ELR (cell line): ENCODE data around the gene HDAC4.

Experiments used
- DNase-seq: peaks from one replicate; pipeline ENCODE4 v3.0.0-alpha.2; 2015; ENCODE audit warnings: low read depth

HDAC4 gene

DNA sequence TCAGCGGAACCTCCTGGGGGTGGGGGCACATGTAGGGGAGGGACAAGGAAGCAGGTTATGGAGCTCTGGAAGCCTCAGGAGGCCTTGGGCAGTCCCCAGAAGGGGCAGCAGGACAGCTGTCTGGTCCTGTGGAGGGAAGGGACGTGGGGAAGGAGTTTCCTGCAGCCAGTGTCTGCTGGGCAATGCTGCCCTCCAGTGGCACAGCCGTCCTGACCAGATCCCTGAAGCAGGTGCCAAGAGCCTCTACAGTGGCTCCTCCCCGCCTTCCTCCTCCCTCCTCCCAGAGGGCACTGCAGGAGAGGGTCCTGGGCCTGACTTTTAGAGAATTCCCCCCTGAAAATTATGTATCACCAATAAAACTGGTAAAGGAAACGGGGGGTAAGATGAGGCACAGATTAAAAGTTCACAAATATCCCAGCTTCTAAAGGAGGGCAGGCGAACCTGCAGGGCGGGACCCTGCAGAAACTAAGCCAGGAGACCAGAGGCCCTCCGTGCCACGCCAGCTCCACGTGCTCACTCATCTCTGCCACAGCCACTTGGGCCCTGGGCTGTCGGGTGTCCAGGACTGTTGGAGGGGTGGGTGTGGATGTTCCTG is 294.4 kb downstream of the HDAC4 start:
- DNase-seq = peak; percentile 77

DNA sequence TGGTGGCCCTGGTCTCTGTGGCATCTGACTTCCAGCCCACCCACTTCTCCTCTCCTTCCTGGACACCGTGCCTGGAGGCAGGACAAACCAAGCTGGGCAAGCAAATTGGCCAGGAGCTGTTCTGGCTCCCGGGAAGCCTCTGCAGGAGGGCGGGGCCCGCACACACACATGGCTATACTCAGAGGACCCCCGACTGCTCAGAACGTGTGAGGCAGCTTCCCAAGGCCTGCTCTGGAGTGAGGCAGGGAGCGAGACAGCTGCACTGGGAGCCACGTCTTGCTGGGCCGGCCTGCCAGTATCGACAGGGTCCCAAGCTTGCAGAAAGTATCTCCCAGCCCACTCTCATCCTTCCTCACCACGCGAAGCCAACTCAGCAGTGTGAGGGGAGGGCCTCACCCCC is 295.6 kb downstream of the HDAC4 start:
- no peak for DNase-seq

DNA sequence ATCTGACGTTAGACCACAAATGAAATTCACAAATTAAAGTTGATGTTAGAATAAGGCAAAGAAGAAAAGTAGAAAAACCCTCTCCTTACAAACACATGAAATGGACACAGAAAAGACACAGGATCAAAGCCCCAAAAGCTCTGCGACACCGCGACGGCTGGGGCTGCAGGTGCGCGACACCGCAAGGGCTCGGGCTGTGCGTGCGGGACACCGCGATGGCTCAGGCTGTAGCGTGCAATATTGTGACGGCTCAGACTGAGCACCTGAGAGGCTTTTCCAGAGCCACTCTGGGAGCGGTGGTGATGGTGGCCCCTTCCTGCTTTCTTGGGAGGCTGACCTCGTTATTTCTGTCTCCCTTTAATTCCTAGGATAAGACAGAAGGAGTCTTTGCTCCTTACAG is 296.0 kb downstream of the HDAC4 start:
- no peak for DNase-seq

DNA sequence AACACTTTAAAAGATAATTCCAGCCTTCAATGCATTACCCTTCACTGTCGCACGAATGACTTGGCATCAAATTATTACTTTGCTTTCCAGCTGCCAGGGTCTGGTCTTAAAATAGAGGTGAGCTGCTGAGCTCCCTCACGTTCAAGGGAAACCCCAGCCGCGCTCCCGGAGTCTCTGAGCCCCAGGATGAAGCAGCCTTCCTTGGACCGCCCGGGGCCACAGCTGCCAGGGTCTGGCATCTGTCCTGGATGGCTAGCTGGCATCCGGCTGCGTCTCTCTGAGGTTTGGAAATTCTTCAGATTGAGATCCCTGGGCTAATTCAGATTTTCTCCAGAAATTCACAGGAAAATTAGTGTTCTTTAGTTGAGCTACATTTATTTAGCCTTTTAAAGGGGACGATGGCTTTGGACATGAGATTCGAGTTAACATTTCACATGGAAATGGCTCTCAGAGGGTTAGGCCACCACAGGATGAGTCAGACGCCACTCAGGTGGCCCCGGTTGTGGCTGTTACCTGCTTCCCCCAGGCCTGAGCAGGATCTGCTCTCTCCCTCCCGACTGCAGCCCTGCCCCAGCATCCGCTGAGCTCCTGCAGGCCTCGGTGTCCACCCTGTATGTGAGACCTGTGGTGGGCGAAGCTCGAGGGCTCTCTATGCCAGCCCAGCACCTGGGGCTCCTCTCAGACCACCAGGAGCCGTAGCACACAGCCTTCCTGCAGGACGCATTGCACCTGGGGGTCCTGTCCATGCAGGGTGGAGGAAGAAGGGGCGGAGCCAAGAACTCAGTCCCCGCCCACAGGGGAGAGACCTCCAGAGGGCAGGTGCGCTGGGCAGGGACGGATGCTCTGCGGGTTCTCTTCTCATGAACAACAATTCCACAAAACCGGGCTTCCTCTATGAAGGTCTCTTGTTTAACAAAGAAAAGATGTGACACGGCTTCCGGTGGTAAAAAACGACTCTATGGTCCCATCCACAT is 297.4 kb downstream of the HDAC4 start:
- DNase-seq = no peak

DNA sequence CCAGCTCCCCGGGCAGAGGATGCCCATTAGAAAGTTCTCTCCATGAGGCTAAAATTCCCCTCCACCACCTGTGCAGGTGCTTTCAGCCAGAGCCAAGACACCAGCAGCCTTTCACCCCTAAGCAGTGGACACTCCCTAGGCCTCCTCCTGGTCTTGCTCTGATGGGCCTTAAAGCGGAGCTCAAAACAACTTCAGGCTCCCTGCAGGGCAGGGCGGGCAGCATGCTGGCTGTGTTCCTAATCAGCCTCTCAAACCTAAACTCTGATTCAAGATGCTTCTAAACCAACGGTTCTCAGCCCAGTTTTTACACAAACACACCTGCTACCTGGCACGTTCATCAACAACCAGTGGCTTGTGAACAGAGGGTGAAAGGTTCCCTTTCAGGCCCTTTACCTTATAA is 298.6 kb downstream of the HDAC4 start:
- no peak for DNase-seq

DNA sequence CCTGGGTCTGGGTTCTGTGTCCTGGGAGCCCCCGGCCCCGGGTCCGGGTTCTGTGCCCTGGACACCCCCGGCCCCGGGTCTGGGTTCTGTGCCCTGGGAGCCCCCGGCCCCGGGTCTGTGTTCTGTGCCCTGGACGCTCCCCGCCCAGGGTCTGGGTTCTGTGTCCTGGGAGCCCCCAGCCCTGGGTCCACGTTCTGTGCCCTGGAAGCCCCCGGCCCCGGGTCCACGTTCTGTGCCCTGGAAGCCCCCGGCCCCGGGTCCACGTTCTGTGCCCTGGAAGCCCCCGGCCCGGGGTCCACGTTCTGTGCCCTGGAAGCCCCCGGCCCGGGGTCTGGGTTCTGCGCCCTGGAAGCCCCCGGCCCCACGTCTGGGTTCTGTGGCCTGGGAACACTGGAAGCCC is 299.0 kb downstream of the HDAC4 start:
- DNase-seq = no peak

DNA sequence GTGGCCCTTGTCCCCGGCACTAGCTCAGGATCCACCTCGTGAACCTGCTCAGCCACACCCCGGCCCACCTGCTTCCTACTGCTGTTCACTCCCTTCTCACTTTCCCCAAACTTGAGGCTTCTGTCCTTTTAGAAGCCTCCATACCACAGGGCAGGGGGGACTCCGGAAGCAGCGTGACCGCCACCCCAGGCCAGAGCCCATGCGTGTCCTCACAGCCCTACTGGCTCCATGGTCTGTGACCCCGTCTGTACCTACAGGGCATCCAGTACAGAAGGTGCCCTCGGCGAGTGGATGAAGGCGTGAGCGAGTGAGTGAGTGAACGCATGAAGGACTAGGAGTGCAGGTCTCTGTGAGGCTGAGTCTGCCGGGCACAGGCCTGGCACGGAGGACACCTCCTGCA is 299.7 kb downstream of the HDAC4 start:
- no peak for DNase-seq

DNA sequence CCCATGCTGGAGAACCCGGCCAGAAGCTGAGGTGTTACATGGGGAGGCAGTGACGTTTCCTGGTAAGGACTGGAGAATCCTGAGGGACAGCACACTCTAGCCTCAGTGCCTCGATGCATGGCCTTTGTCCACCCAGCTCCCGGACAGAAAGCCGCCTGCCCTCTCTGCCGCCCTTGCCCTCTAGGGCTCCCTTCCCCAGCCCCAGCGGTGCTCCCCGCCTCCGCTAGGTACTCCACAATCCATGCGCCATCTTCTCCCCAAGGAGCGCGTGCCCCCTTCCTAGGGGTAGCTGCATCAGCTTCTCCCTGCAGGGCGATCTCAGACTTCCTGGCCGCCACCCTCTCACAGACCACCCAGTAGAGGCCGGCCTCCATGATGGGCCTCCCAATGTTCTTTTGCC is 301.3 kb downstream of the HDAC4 start:
- no peak for DNase-seq

DNA sequence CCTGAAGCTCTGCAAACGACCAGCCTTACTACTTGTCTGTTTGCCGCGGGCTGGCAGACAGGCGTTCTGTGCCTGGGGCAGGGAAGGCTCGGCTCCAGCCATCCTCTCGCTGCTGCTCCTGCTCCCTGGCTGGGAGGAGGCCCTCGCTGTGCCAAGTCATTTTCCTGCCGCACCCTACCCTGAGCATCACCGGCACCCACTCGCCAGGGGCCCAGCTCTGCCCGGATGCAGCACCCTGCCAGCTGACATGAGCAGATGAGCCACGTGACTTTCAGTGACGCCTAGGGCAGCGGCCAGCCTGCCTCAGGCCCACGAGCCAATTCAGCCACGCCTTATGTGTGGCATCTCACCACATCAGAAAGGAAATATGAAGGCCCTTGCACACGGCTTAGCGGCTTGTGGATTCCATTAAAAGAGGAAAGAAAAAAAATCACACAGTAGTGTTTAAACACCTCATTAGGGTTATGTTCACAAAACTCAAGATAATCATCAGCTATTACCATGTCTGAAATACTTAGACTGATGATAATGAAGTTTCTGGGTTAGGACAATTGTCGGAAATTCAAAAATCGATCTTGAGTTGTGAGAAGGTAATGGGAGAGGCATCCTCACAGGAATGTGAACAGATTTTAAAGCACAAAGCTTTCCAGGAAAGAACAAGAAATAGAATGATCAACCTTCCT is 302.4 kb downstream of the HDAC4 start:
- peak; percentile 18 for DNase-seq

DNA sequence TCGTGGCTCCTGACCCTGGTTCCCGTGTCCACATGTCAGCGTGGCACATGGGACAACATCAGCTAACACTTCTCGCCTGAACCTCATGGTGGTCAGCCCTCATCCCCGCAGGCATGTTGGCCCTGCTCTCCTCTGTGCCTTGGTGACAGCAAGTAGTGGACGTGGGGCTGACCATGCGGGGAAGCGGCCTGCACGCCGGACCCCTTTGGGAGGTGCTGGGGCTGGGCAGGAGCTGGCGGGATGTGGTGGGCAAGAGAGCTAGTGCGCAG is 303.5 kb downstream of the HDAC4 start:
- no peak for DNase-seq

DNA sequence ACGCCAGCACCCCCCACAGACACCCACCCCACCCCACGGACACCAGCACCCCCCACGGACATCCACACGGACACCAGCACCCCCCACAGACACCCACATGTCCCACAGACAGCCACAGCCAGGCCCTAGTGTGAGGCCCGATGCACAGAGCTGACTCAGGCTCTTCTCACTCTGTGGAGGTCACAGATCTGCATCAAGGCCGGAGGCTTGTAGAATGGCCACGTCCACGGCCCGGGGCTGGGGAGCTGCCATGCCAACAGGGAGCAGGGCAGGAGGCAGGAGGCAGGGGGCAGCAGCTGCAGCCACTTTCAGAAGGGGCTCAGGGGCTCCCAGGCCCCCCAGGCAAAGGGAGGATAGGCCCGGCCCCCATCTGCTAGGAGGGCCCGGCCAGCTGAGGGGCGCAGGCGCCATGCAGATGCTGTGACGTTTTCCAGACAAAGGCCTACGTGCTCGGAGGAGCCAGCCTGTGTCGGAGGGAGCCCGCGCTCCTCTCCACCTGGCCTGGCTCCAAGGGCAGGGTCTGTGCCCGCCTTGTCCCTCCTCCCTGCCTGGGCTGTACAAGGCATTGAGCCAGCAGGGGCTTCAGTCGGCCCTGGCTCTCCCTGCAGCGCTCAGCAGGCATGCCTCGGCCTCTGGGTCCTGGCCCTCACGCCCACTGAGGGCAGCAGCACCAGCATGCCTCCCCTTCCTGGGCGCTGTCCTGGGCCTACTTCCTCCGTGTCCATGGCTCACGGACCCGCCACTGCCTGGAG is 304.0 kb downstream of the HDAC4 start:
- no peak for DNase-seq

DNA sequence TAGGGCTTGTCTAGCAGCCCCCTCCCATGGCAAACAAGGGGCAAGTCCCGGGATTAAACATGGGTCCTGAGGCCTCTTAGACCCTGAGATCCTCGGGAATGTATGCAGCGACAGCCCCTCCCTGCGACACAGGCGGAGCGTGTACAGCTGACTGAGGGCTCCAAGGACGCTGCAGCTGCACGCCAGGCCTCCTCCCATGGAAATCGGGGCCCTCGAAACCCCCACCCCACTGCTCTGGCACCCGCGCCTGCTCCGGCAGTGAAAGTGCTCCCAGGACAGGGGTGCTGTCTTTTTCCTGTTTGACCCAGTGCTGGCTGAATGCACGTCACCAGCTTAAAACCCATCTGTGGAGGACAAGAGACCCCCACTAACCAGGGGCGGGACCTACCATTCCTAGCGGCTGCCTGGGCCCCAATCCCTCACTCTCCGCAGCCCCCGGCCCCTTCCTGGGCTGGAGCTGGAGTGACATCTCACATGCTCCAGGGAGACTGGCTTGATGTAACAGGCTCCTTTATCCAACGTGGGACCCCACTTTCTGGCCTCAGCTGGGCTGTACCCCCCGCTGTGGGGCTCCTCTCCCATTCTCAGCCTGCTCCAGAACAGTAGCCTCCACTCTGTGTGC is 305.2 kb downstream of the HDAC4 start:
- DNase-seq = no peak

DNA sequence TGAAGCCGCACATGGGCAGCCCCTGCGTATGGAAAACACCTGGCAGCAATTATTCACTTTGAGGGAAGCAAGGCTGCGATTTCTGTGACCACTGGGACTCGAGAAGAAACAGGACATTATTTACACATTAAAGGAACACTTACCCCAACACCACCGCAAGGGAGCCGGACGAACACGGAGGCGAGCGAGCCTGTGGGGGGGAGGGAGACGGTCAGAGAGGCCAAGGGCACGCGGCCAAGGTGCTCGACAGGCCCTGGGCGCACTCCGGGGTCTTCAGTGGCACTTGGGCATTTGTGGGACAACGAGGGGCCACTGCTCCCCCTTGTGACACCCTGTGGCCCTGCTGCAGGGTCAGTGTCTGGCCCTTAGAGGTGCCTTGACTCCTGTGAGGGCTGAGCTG is 306.0 kb downstream of the HDAC4 start:
- DNase-seq = no peak

DNA sequence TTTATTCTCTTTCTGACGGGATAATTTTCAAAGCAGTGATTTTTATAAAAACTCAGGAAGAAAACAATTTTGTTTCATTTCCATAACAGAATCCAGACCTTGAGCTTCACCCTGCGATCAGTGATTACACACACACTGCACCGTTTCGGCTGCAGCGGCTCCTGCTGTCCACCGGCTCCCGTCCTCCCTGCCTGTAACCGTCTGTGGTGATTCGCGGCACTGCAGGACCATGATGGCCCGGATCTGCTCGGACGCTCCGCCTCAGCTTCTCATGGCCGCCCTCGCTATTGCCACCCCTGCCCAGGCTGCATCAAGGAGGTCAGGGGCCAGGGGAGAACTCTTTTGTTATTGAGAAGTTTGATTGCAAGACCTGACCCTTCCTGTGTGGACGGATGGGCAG is 306.9 kb downstream of the HDAC4 start:
- no peak for DNase-seq

DNA sequence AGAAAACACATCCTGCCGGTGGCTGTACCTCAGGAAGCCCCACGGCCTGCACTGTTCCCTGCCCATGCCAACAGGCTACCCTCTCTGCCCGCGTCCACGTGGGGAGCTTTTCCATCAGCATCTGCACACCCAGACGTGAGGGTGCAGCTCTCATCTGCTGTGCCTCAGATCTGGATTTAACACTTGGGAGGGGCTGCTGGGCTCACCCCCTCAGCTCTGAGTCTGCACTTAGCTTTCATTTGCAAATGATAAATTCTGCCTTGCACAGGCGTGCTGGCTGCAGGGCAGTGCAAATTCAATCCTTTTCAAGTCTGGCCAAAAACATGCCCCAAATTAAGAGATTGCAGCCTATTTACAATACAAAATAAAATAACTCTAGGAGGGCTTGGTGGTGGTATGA is 307.3 kb downstream of the HDAC4 start:
- no peak for DNase-seq

DNA sequence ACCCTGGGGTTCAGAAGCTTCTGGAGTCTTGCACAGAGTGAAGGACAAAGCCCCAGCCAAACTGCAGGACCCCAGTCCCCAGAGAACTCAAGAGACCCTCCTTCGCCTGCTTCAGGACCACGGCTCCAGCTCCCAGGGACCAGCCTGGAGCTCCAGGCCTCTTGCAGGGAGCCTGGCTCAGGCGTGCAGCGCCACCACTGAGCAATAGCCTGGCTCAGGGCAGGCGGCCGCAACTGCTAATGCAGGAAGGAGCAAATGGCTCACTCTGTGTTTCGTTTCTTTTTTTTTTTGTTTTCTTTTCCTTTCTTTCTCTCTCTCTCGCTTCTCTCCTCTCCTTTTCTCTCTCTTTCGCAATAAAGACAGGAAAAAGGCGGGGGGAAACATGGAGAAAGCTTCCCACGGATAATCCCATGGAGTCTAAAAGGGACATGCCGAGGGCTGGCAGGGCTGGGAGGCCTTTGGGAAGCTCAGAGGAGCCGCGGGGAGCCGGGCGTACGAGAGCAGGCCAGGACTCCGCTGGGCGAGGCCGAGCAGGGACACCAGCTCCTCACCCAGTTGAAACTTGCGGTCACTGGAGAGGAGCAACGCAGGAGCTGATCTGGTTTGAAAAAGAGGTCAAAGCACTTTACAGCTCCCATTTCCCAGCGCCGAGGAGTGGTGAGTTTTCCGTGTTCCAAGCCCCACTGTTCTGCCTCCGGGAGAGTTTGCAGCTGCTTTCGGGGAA is 308.1 kb downstream of the HDAC4 start:
- no peak for DNase-seq

DNA sequence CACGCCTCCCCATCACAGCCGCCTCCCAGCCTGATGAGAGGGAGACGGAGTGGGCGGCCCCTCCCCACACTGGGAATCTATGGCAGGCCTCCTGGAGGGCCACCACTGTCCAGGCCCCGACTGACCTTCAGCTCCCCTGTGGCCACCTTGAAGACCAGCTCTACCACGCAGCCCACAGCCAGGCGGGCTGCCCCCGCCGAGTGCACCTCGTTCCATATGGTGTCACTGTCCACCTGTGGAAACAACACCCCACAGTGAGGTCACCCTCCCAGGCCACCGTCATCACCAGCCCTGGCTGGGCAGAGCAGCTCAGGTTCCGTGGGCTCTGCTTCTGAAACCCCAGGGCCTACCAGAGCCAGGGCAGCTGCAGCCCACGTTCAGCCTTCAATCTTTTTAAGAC is 310.9 kb downstream of the HDAC4 start:
- DNase-seq = no peak

DNA sequence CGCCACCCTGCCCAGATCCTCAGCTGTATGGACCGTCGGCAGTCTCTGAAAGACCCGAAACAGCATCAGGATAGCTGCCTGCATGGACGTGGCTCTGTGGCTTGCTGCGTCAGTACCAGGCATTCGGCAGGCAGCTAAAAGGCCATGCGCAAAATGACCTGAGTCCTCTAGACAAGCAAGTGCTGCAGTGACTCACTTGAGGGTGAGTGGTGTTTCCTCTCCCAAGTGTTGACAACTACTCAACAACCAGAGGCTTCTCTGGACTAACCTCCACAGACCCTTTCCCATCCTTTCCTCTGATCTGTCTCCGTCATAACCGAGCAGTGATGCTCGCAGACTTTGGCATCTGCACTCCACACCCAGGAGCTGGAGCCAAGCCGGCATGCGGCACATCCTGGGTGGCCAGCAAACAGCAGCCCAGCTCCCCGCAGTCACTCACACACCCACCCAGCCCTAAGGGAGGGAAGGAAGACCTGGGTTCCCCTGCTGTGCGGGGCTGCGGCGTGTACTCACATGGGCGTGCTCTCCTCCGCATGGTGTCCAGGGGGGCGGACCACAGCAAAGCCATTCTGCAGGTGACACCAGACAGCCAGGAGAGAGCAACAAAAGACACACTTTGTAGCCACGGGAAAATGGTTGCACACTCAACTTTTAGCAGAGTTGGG is 313.6 kb downstream of the HDAC4 start:
- peak; percentile 68 for DNase-seq

DNA sequence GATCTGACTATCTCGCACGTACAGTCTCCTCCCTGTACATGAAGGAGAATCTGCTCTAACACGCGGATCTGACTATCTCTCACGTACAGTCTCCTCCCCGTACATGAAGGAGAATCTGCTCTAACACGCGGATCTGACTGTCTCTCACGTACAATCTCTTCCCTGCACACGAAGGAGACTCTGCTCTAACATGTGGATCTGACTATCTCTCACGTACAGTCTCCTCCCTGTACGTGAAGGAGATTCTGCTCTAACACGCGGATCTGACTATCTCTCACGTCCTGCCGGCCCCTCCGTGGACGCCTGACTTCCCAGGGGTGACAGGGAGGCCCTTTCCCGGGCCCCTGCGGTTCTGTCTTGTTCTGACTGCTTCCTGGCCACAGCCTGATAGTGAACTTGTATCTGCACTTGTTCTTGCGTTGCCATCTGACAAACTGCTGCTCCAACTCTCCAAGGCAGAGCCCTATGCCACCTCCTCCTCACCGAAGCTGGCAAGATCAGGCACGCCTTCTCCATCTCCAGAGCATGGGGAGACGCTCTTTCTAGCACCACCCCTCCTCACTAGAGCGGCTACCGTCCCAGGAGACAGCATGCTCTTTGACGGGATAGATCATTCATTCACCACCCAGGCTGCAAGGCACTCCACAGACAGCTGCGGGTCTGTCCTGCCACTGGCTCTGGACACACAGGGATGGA is 314.3 kb downstream of the HDAC4 start:
- DNase-seq = no peak
